Measurements from ENCODE around the gene SMYD4.
A peak's percentile ranks its signal among the peaks of the same experiment; 100 is the strongest.
"Not testable (repeated sequence)": the region's sequence is repeated elsewhere in the genome, so short reads cannot be mapped to it uniquely, and the experiment has no call there.

Gene SMYD4, protein sequence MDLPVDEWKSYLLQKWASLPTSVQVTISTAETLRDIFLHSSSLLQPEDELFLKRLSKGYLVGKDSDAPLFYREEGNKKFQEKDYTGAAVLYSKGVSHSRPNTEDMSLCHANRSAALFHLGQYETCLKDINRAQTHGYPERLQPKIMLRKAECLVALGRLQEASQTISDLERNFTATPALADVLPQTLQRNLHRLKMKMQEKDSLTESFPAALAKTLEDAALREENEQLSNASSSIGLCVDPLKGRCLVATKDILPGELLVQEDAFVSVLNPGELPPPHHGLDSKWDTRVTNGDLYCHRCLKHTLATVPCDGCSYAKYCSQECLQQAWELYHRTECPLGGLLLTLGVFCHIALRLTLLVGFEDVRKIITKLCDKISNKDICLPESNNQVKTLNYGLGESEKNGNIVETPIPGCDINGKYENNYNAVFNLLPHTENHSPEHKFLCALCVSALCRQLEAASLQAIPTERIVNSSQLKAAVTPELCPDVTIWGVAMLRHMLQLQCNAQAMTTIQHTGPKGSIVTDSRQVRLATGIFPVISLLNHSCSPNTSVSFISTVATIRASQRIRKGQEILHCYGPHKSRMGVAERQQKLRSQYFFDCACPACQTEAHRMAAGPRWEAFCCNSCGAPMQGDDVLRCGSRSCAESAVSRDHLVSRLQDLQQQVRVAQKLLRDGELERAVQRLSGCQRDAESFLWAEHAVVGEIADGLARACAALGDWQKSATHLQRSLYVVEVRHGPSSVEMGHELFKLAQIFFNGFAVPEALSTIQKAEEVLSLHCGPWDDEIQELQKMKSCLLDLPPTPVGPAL

GRCh38 chr17:1829592-1830257 lies at the start of gene SMYD4, which contains the start of gene RPA1:
TSS of gene SMYD4 (minus strand) at chr17:1829902. CDS start at chr17:1827994, 1,908 bp downstream.
TSS of gene RPA1 (plus strand) at chr17:1830005. CDS start at chr17:1830094, 89 bp downstream.
- peak; percentile 93 for DNase-seq

- DNase-seq = no peak
These were observed 48.9 kb upstream of the SMYD4 start for GRCh38 chr17:1878419-1879121.

DNA sequence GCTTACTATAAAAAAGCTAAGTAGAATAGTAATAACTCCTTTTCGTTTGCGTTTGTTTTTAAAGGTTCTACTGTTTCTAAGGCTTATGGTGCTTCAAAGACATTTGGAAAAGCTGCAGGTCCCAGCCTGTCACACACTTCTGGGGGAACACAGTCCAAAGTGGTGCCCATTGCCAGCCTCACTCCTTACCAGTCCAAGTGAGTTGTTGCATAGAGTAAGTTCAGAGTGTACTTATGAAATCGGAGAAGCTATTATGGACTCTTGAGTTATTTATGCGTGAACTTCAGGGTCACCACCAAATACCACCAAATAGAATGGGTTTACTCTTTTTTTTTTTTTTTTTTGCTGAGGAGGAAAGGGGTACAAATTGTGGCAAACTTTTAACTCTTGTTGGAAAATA lies 45.9 kb upstream of the SMYD4 start:
- DNase-seq = no peak

DNA sequence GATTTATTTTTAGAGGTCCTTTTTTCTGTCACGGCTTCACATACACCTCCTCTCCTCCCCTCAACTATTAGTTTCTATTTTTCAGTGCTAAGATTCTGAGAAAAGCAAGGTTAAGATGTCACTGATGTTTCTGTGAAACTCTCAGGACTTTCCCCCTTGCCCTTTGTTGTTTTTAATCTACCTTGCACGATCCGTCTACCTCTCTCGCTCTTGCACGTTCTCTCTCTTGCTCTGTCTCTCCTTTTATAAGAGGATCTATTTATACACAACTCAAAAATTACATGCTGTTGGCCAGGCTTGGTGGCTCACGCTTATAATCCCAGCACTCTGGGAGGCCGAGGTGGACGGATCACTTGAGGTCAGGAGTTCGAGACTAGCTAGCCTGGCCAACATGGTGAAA lies 43.7 kb upstream of the SMYD4 start:
- no peak for DNase-seq

DNA sequence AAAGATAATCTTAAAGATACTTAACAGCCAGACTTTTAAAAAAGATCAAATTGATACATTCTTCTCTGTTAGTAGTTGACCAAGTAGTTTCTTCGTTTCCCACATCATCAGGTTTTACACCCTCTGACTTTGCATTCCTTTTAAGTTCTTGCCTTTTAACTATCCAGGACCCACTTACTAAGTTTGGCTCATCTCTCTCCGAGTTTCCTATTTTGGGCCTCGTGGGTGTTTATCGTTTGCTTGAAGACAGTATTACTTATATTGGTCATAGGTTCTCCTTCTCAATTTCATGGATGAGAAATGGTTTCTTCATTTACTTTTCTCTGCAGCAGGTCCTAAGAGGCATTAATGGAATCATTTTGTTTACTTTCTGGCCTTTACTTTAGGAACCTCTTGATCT lies 43.3 kb upstream of the SMYD4 start:
- DNase-seq = no peak

- DNase-seq = no peak
These were observed 42.6 kb upstream of the SMYD4 start for GRCh38 chr17:1872254-1872653.

DNA sequence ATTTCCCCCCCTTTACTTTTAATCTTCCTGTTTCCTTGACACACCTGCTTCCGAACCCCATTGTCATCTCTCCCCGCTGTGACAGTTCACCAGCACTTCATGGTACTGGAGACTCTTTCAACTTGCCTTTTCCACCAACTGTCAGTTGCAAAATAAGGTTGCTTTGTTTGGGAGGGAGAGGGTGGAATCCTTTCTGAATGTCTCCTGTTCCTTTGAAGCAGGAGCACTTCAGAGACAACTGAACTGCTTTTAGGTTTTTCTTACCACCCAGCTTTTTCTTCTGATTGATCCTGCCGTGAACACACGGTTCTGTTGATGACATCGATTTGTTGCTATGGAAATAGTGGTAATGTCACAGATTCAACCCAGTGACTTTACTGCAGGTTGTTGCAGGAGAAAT lies 42.1 kb upstream of the SMYD4 start:
- DNase-seq = no peak

DNA sequence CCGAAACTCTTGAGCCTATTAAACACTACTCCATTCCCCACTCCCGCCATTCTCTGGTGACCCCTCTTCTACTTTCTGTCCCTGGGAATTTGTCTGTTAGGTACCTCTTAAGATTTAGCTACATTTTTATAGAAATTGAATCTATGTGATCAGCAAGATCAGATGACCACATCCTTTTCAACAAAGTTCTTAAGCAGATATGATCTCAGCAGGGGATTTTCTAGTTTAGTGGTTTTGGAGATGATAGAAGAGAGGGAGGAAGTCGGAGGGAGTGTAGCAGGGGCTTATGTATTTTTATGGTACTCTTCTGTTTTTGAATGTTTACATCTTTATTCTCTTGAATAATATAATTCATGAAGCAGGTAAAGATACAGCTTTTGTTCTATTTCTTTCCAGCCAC lies 40.9 kb upstream of the SMYD4 start:
- DNase-seq = no peak

GRCh38 chr17:1868090-1868489 lies 38.4 kb upstream of the SMYD4 start:
- DNase-seq = no peak

GRCh38 chr17:1867307-1867706 lies 37.6 kb upstream of the SMYD4 start:
- DNase-seq = no peak

GRCh38 chr17:1865252-1866037 lies 35.7 kb upstream of the SMYD4 start:
- no peak for DNase-seq

DNA sequence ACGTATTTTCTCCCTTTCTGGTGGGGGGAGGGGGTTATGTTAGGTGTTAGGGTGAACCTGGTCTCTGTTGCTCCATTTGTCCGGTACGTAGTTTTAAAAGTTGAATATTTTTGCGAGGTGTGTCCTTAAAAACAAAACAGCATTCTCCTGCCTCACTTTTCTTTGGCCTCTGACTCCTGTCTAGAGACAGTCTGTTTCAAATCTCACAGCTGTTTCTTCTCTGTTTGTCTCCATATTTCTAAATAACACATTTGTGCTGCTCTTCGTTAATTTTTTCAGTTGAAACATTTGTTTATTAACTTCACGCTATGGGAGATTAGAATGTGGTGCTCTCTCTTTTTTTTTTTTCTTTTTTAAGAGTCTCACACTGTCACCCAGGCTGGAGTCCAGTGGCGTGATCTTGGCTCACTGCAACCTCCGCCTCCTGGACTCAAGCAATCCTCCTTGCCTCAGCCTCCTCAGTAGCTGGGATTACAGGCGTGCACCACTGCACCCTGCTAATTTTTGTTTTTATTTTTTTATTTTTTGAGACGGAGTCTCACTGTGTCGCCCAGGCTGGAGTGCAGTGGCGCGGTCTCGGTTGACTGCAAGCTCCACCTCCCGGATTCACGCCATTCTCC lies 31.8 kb upstream of the SMYD4 start:
- no peak for DNase-seq

DNA sequence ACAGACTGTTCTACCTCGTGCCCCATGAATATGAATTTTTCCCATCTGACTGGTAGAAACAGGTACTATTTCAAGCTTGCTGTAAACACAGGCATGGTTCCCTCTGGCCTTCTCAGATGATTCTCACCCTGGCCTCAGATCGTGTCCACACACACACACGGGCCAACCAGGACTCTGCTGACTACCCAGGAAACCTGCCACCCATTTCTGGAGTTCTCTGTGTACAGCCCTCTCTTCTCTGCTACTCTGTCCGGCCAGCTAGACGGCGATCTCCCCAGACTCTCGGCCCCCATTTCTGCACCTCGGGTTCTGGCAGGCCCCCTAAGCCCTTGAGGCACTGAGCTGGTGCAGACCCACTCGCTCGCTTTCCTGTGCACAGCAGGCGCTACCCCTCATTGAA lies 31.3 kb upstream of the SMYD4 start:
- no peak for DNase-seq

DNA sequence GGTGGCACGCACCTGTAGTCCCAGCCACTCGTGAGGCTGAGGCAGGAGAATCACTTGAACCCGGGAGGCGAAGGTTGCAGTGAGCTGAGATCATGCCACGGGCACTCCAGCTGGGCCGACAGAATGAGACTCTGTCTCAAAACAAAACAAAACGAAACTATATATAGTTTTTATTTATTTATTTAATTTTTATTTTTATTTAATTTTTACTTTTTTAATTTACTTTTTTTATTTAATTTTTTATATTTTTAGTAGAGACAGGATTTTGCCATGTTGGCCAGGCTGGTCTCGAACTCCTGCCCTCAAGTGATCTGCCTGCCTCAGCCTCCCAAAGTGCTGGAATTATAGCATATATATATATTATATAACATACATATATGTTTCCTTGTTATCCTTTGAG lies 26.8 kb upstream of the SMYD4 start:
- not testable (repeated sequence) for DNase-seq

GRCh38 chr17:1853698-1854097 lies 24.0 kb upstream of the SMYD4 start:
- no peak for DNase-seq

GRCh38 chr17:1852327-1852726 lies 22.6 kb upstream of the SMYD4 start:
- no peak for DNase-seq

- no peak for DNase-seq
These were observed 17.5 kb upstream of the SMYD4 start for GRCh38 chr17:1847191-1847590.

GRCh38 chr17:1843947-1844346 lies 14.2 kb upstream of the SMYD4 start:
- DNase-seq = no peak

GRCh38 chr17:1839516-1839915 lies 9.8 kb upstream of the SMYD4 start:
- no peak for DNase-seq

- no peak for DNase-seq
These were observed 4.9 kb upstream of the SMYD4 start for GRCh38 chr17:1834380-1835149.

- DNase-seq = peak; percentile 71
These were observed 586 bp upstream of the SMYD4 start for GRCh38 chr17:1830288-1830687.

All from activated CD8-positive, alpha-beta memory T cell treated with anti-CD3 and anti-CD28 coated beads for 24 hours (primary cell).